Kidney (tissue), 14 donors: Measurements from ENCODE around the gene KANK3. TPM values are rescaled to one million over a fixed set of nuclear protein-coding genes. Genes with fewer than 3 reads are reported as not detected.
"Not testable (repeated sequence)": the region's sequence is repeated elsewhere in the genome, so short reads cannot be mapped to it uniquely, and the experiment has no call there.

ENCODE experiments used
- DNase-seq, 5 donors: peaks; one replicate each; pipeline ENCODE4 v3.0.0-alpha.2; 2013 to 2020
- FAIRE-seq: peaks from 2 replicates; lab custom pipeline; 2012; peaks lifted over from hg19 to GRCh38; lab: Jason Lieb, UNC
- H3K27ac ChIP-seq, 2 donors: one replicate each; pipeline ENCODE4 v1.7.0; 2013; ENCODE audit warnings: low read depth in 2 of 2, low read length in 2 of 2, inconsistent platforms in 1 of 2
- H3K27me3 ChIP-seq: one replicate; pipeline ENCODE4 v1.7.1; 2013; ENCODE audit warnings: low read length, inconsistent platforms; ENCODE audit not compliant: control insufficient read depth, insufficient read depth
- H3K36me3 ChIP-seq, 3 donors: one replicate each; pipeline versions ENCODE4 v1.7.0 to v1.7.1; 2013; ENCODE audit warnings: low read length in 3 of 3, control low read depth in 1 of 3, inconsistent platforms in 1 of 3; ENCODE audit not compliant: insufficient read depth in 3 of 3, control insufficient read depth in 2 of 3
- H3K4me1 ChIP-seq, 3 donors: one replicate each; pipeline versions ENCODE4 v1.7.0 to v1.7.1; 2013; ENCODE audit warnings: low read length in 3 of 3, inconsistent platforms in 1 of 3, low read depth in 1 of 3; ENCODE audit not compliant: control insufficient read depth in 2 of 3, insufficient read depth in 2 of 3
- H3K4me3 ChIP-seq, 3 donors: one replicate each; pipeline versions ENCODE4 v1.7.0 to v1.8.1; 2013; ENCODE audit warnings: low read length in 3 of 3, control low read depth in 1 of 3, inconsistent platforms in 1 of 3
- H3K9ac ChIP-seq, 3 donors: one replicate each; pipeline versions ENCODE4 v1.7.0 to v1.7.1; 2013; ENCODE audit warnings: low read length in 3 of 3, control low read depth in 1 of 3, inconsistent platforms in 1 of 3
- H3K9me3 ChIP-seq, 3 donors: one replicate each; pipeline versions ENCODE4 v1.7.0 to v1.7.1; 2013; ENCODE audit warnings: low read length in 3 of 3, control low read depth in 1 of 3, inconsistent platforms in 1 of 3; ENCODE audit not compliant: control insufficient read depth in 2 of 3, insufficient read depth in 1 of 3
- intact Hi-C: fragments of 100-400 bp; cut with DNase I; formaldehyde crosslinking; loops from one replicate; pipeline ENCODE4 v1.11.1; 2022
- microRNA-seq: library from miRNA; unstranded; fragments of <30 nt; microRNA quantifications from one replicate; pipeline ENCODE4 v1.2.0, GENCODE V29; 2020
- polyA plus RNA-seq: library from polyadenylated mRNA; stranded (reverse); fragments of 350-450 nt; fragmentation: Illumina TruSeq; extraction: RNeasy Lipid Tissue Mini Kit (QIAGEN cat#74804); gene quantifications from one replicate; pipeline ENCODE4 v1.2.3, GENCODE V29; 2014; ENCODE audit warnings: low read depth, low replicate concordance; ENCODE audit not compliant: insufficient read depth
- total RNA-seq: library from RNA; stranded (reverse); fragmentation: NEBNext Ultra II Directional; extraction: Animal tissue kit (Norgen Biotek cat#: 25700); gene quantifications from one replicate; pipeline ENCODE4 v1.2.1, GENCODE V29; 2021
- TF ChIP-seq, protein P1 (sequence below): IDR thresholded peaks from 3 replicates; pipeline ENCODE4 v1.5.1; 2012; ENCODE audit warnings: mild to moderate bottlenecking, moderate library complexity, borderline replicate concordance; ENCODE audit not compliant: insufficient read depth; ENCODE audit errors: extremely low read depth
- donor health status: control.
- donor health status: control.
- donor health status: control.
- donor health status: control.
- donor health status: control.
- donor health status: DM: yes; HTN: yes; CAD: no.
- donor health status: Normal renal cell carcinoma (clear cell type).

Gene KANK3
- total and polyA plus RNA-seq, 2 donors from 2014 or later = 15.0 to 26.6 TPM

DNA sequence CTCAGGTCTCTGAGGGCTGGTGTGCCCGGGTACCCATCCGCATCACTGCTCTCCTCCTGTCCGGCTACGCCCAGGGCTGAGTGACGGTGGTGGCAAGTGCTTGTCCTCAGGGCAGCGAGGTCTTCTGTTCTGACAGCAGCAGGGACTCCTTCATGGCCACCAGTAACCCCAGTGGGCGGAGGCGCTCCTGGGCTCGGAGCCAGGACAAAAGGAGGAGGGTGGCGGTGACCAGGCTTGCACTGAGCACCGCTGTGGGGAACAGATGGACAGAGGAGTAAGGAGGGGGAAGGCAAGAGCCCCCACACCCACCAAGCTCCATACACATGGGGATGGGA lies 40.7 kb downstream of the KANK3 start:
- no peak overlapping the region for H3K27ac ChIP-seq
- no peaks in the 10 kb centered on the region for H3K27me3 ChIP-seq
- peak in 1 of 5 donors; percentile 64 for DNase-seq
- TF ChIP-seq, protein P1, sequence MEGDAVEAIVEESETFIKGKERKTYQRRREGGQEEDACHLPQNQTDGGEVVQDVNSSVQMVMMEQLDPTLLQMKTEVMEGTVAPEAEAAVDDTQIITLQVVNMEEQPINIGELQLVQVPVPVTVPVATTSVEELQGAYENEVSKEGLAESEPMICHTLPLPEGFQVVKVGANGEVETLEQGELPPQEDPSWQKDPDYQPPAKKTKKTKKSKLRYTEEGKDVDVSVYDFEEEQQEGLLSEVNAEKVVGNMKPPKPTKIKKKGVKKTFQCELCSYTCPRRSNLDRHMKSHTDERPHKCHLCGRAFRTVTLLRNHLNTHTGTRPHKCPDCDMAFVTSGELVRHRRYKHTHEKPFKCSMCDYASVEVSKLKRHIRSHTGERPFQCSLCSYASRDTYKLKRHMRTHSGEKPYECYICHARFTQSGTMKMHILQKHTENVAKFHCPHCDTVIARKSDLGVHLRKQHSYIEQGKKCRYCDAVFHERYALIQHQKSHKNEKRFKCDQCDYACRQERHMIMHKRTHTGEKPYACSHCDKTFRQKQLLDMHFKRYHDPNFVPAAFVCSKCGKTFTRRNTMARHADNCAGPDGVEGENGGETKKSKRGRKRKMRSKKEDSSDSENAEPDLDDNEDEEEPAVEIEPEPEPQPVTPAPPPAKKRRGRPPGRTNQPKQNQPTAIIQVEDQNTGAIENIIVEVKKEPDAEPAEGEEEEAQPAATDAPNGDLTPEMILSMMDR = no peak
- intact Hi-C loops = no loop called here
- FAIRE-seq = no peak
- peaks cover 0 to 2% (median 0%) of the 10 kb centered on the region in 3 donors for H3K4me1 ChIP-seq
- H3K9ac ChIP-seq = no peak overlapping the region
- H3K9me3 ChIP-seq = no peaks in the 10 kb centered on the region
- H3K36me3 ChIP-seq = no peaks in the 10 kb centered on the region
- H3K4me3 ChIP-seq = no peak overlapping the region

DNA sequence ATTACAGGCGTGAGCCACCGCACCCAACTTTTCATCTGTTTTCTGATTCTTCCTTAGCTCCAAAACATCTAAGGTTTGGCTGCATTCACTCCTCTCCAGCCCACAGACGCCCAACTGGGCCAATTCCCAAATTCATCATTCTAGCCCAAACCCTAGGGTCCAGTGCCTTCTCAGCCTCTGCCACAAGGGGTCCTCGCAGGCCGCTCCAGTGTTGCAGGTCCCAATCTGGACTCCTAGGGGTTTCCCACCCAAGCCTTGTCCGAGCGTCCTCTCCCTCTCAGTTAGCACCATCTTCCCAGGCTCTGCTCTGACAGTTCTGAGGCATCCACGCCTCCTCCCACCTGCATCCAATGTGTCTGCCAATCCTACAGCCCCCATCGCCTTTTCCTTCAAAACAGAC lies 51.7 kb downstream of the KANK3 start:
- H3K4me3 ChIP-seq, H3K4me1 ChIP-seq, H3K27me3 ChIP-seq, H3K36me3 ChIP-seq, intact Hi-C loops, H3K27ac ChIP-seq, H3K9me3 ChIP-seq, DNase-seq, H3K9ac ChIP-seq, FAIRE-seq: not testable (repeated sequence)

DNA sequence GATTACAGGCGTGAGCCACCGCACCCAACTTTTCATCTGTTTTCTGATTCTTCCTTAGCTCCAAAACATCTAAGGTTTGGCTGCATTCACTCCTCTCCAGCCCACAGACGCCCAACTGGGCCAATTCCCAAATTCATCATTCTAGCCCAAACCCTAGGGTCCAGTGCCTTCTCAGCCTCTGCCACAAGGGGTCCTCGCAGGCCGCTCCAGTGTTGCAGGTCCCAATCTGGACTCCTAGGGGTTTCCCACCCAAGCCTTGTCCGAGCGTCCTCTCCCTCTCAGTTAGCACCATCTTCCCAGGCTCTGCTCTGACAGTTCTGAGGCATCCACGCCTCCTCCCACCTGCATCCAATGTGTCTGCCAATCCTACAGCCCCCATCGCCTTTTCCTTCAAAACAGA lies 66.6 kb downstream of the KANK3 start:
- intact Hi-C loops, DNase-seq, H3K36me3 ChIP-seq, H3K9me3 ChIP-seq, H3K27me3 ChIP-seq, FAIRE-seq, H3K4me1 ChIP-seq, H3K27ac ChIP-seq, H3K9ac ChIP-seq, H3K4me3 ChIP-seq: not testable (repeated sequence)

Small RNA genes lying within 50 kb of the gene (microRNA-seq; reads per million reads assigned to microRNA genes)
- 2.0 reads per million for gene MIR4999

Other genes starting within 250 kb of the KANK3 start
- 0.44 TPM for gene FBN3, start 193.7 kb downstream of the KANK3 start, total RNA-seq
- gene FBN3, start 193.7 kb downstream of the KANK3 start, polyA plus RNA-seq = 0.56 TPM
- 36.5 TPM for gene CERS4, start 133.9 kb downstream of the KANK3 start, total RNA-seq
- gene CERS4, start 133.9 kb downstream of the KANK3 start, polyA plus RNA-seq = 65.5 TPM
- gene CD320, start 34.9 kb downstream of the KANK3 start, total RNA-seq = 26.1 TPM
- 63.1 TPM for gene CD320, start 34.9 kb downstream of the KANK3 start, polyA plus RNA-seq
- 51.2 TPM for gene NDUFA7, start 21.9 kb downstream of the KANK3 start, total RNA-seq
- gene NDUFA7, start 21.9 kb downstream of the KANK3 start, polyA plus RNA-seq = 304 TPM
- gene RPS28, start 21.8 kb downstream of the KANK3 start, total RNA-seq = 1,258 TPM
- 1,887 TPM for gene RPS28, start 21.8 kb downstream of the KANK3 start, polyA plus RNA-seq
- gene ANGPTL4, start 20.9 kb upstream of the KANK3 start, total RNA-seq = 7.2 TPM
- gene ANGPTL4, start 20.9 kb upstream of the KANK3 start, polyA plus RNA-seq = 40.3 TPM
- 146 TPM for gene RAB11B, start 47.1 kb upstream of the KANK3 start, total RNA-seq
- gene RAB11B, start 47.1 kb upstream of the KANK3 start, polyA plus RNA-seq = 148 TPM
- gene MARCHF2, start 70.0 kb upstream of the KANK3 start, total RNA-seq = 48.4 TPM
- 46.5 TPM for gene MARCHF2, start 70.0 kb upstream of the KANK3 start, polyA plus RNA-seq
- 164 TPM for gene HNRNPM, start 101.7 kb upstream of the KANK3 start, total RNA-seq
- 103 TPM for gene HNRNPM, start 101.7 kb upstream of the KANK3 start, polyA plus RNA-seq
- 4.6 TPM for gene PRAM1, start 159.4 kb upstream of the KANK3 start, total RNA-seq
- gene PRAM1, start 159.4 kb upstream of the KANK3 start, polyA plus RNA-seq = 0.99 TPM
- gene ZNF414, start 170.9 kb upstream of the KANK3 start, total RNA-seq = 29.6 TPM
- 20.4 TPM for gene ZNF414, start 170.9 kb upstream of the KANK3 start, polyA plus RNA-seq
- gene MYO1F, start 234.2 kb upstream of the KANK3 start, total RNA-seq = 35.8 TPM
- 1.7 TPM for gene MYO1F, start 234.2 kb upstream of the KANK3 start, polyA plus RNA-seq